Fibroblast of the aortic adventitia (primary cell): ENCODE measurements around the gene AKAP6. TPM values are rescaled to one million over a fixed set of nuclear protein-coding genes. Genes with fewer than 3 reads are reported as not detected.

ENCODE experiments used
- DNase-seq: peaks from one replicate; pipeline ENCODE4 v3.0.0-alpha.2; 2010; ENCODE audit warnings: low read depth
- H3K4me3 ChIP-seq: 2 replicates; pipeline ENCODE4 v1.5.1; 2011; ENCODE audit warnings: low read depth, mild to moderate bottlenecking, control low read depth, low read length, moderate library complexity
- total RNA-seq: library from RNA; depleted of rRNA; stranded (reverse); fragments of >200 nt; gene quantifications from 2 replicates; pipeline ENCODE4 v1.2.3, GENCODE V29; 2012; ENCODE audit warnings: low replicate concordance
- TF ChIP-seq, protein P1 (sequence below): IDR thresholded peaks from 2 replicates; pipeline ENCODE4 v1.5.1; 2011; ENCODE audit warnings: mild to moderate bottlenecking, low read length, control low read depth, inconsistent platforms; ENCODE audit not compliant: insufficient read depth

The AKAP6 gene
- total RNA-seq, 1 donor: 2.2 TPM

DNA sequence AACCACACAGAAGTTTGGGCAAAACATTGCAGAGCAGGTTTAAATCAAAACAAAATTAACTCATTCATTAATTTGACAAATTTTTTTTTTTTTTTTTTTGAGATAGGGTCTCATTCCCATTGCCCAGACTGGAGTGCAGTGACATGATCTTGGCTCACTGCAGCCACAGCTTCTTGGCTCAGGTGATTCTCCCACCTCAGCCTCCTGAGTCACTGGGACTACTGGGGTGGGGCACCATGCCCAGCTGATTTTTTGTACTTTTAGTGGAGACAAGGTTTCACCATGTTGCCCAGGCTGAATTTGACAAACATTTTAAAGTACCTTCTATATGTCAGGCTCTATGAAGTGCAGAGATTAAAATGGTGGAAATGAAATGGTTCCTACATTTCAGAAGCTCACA, 352.5 kb downstream of the AKAP6 start:
- no peak for DNase-seq
- H3K4me3 ChIP-seq: no peak overlapping the region
- TF ChIP-seq, protein P1, sequence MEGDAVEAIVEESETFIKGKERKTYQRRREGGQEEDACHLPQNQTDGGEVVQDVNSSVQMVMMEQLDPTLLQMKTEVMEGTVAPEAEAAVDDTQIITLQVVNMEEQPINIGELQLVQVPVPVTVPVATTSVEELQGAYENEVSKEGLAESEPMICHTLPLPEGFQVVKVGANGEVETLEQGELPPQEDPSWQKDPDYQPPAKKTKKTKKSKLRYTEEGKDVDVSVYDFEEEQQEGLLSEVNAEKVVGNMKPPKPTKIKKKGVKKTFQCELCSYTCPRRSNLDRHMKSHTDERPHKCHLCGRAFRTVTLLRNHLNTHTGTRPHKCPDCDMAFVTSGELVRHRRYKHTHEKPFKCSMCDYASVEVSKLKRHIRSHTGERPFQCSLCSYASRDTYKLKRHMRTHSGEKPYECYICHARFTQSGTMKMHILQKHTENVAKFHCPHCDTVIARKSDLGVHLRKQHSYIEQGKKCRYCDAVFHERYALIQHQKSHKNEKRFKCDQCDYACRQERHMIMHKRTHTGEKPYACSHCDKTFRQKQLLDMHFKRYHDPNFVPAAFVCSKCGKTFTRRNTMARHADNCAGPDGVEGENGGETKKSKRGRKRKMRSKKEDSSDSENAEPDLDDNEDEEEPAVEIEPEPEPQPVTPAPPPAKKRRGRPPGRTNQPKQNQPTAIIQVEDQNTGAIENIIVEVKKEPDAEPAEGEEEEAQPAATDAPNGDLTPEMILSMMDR: no peak

DNA sequence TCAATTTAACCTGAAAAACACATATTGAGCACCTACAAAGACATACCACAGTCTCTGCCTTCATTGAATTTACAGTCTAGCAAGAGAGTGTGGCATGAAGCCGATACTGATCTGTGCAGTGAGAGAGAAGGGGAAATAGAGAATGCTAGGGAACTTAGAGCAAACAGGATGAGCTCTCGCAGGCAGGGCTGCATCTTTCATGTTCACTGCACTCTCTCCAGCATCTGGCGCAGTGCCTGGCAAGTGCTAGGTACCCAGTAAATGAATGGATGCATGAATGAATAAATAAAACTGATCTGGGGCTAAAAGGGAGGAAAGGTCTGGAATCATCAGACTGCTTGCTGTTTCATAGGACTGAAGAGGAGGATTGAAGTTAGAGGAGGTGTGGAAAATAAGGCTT, 353.1 kb downstream of the AKAP6 start:
- DNase-seq: no peak
- TF ChIP-seq, protein P1: no peak

DNA sequence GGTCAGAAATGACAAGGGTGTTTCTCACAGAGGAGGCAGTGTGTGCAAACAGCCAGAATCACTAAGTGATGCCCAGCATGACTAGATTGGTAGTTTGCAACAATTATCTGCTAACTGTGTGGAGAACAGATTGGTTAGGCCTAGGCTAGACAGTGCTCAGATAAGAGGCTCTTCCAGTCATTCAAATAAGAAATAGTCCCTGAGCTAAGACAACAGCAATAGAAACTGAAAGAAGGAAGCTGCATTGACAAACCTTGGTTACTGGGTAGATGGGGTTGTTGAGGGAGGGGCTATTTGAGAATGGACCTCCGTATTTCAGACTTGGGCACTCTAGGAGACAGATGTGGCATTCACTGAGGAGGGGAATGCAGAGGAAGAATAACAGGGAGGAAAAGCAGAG, 354.6 kb downstream of the AKAP6 start:
- TF ChIP-seq, protein P1: no peak
- DNase-seq: no peak
- no peak overlapping the region for H3K4me3 ChIP-seq

More for the DNA sequence above, 353.1 kb downstream of the AKAP6 start:
- H3K4me3 ChIP-seq: no peak overlapping the region

DNA sequence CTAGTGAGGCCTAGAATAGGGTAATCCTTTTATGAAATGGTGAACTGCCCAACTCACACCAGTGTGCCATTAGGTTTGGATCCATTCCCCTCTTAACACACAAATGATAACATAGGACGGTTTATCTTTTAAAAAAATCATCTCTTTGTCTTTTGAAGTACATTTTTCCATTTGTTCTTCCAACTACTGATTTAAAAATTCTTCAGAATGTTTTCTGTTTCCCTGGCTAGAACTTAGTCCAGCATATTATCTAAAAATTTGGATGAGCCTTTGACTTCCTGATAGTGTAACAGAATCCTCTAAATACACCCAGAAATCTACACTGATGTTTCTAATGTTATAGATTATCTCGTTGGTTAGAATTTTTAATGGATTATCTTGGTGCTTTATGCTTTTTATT, 359.8 kb downstream of the AKAP6 start:
- TF ChIP-seq, protein P1: no peak
- no peak overlapping the region for H3K4me3 ChIP-seq
- no peak for DNase-seq

DNA sequence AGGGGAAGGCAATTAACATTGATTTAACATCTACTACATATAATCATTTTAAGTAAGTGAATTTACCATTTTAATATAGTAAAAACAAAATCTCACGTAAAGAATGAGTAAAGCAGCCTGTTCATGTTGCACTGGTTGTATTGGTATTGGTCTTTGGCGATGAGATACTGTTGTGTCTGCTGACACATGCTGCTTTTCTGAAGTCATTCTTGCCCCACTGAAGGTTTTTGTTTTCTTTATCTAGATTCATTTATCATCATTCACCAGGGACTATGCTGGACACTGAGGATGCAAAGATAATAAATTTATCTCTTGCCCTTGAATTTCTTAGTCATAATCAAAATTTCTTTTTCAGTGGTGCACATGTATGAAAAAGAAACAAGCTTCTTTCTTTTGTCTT, 363.3 kb downstream of the AKAP6 start:
- no peak for DNase-seq

DNA sequence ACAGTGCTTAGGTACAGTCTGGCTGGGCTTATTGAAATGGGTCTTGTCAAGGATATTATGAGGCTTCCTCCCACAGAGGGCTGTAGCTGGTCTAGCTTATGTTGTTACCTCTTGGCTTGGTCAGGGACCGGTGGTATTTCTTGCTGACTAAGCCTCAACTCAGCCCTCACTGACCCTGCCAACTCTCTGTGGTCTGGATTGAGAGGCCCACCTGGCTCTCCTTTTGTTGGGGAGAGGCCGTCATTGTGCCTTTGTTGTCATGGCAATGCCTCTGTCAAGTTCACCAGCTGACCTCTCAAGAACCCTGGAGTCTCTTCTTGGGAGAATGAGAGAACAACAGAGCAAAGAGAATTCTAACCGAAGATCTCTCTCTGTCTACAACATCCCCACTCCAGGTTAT, 364.0 kb downstream of the AKAP6 start:
- TF ChIP-seq, protein P1: no peak
- no peak overlapping the region for H3K4me3 ChIP-seq
- peak; percentile 70 for DNase-seq

More for the DNA sequence above, 363.3 kb downstream of the AKAP6 start:
- TF ChIP-seq, protein P1: no peak
- H3K4me3 ChIP-seq: no peak overlapping the region

DNA sequence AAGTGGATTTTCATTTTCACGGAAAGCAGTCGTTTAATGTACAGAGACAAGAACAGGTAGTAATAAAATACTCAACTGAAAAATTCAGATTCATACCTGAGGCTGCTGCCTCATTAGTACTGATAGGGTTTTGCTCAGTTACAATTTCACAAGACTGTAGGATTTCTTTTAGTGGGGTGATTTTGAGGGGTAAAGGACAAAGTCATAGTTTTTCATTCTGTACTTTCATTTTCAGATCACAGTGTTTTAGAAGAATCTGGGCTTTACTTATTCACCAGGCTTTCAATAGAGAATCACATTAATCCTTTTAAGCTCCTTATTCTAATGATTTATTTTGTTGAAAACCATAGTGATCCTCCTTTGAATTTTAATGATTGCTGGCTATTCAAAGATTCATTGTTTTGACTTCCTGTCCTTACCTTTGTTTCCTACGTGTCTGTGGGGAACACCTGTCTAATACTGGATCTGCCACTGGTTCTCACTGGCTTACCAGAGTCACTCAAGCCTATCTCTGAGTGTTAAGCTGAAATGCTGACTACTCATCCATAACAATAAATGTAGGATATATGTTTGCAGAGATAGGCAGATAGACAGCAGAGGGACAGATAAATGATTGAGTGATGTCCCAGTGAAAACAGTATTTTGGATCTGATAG, 365.8 kb downstream of the AKAP6 start:
- no peak overlapping the region for H3K4me3 ChIP-seq
- TF ChIP-seq, protein P1: no peak
- DNase-seq: no peak
